ENCODE data around the gene MAS1L.

GRCh38 chr6:29525311-29525639, 37.5 kb upstream of the MAS1L start:
- TF ChIP-seq GATA2 (IDR thresholded peaks at IDR 0.05; ENCODE audit: low read depth, low read length) (no peak), GATA3 (IDR thresholded peaks at IDR 0.05; ENCODE audit: low read depth, low read length) (no peak)
